ENCODE measurements around the gene TMEM132E.

The TMEM132E gene

GRCh38 chr17:34633760-34634159, 54.4 kb downstream of the TMEM132E start (continued):
- TF ChIP-seq TSHZ1 (tag by site-specific recombination; IDR thresholded peaks at IDR 0.05; ENCODE audit: borderline replicate concordance) = no peak
- no peak for TF ChIP-seq ZNF621 (tag by site-specific recombination; IDR thresholded peaks at IDR 0.05)
- TF ChIP-seq ZFP37 (tag by site-specific recombination; IDR thresholded peaks at IDR 0.05) = no peak
- no peak for TF ChIP-seq ZNF623 (tag by site-specific recombination; IDR thresholded peaks at IDR 0.05)
- no peak for TF ChIP-seq ZNF391 (tag by site-specific recombination; IDR thresholded peaks at IDR 0.05; ENCODE audit: borderline replicate concordance, low read depth)
- no peak for TF ChIP-seq MYNN (tag by site-specific recombination; IDR thresholded peaks at IDR 0.05; ENCODE audit: borderline replicate concordance)

GRCh38 chr17:34634551-34635160, 55.3 kb downstream of the TMEM132E start:
- Histone ChIP-seq H3K36me3 (ENCODE audit: control insufficient read depth in 2 of 2, insufficient read depth in 1 of 2, low read length in 2 of 2) (peaks cover 0 to 38% of the 10 kb centered on the region in 2 experiments; a peak in 1 of 3 replicates), H3K4me1 (ENCODE audit: control insufficient read depth, insufficient read depth, low read length) (no peaks in the 10 kb centered on the region), H3K9me3 (ENCODE audit: control insufficient read depth, insufficient read depth, low read depth, low read length) (no peaks in the 10 kb centered on the region), H3K4me3 (ENCODE audit: low read depth, low read length) (no peak overlapping the region), H3K27ac (ENCODE audit: extremely low read depth, low read depth, low read length) (no peak overlapping the region)
- ChIA-PET CTCF (interaction anchor here (0.6 to 9.3 kb wide), 3 partner anchors 15 to 92 kb away, joined by 3 to 73 read pairs (median 4); no protein-coding TSS in a partner anchor), POLR2A (no interaction called here)
- TF ChIP-seq ZNF596 (tag by site-specific recombination; IDR thresholded peaks at IDR 0.05) (no peak), ZNF148 (tag by site-specific recombination; IDR thresholded peaks at IDR 0.05; ENCODE audit: borderline replicate concordance) (no peak), ZNF560 (tag by site-specific recombination; IDR thresholded peaks at IDR 0.05; ENCODE audit: borderline replicate concordance) (no peak), ZNF670 (tag by site-specific recombination; IDR thresholded peaks at IDR 0.05; ENCODE audit: low read depth) (no peak), ZBTB48 (tag by site-specific recombination; IDR thresholded peaks at IDR 0.05) (no peak), ZNF426 (tag by site-specific recombination; IDR thresholded peaks at IDR 0.05) (no peak), ZNF513 (tag by site-specific recombination; IDR thresholded peaks at IDR 0.05) (0 out of 2 replicates have a peak, but pooled peaks have one; percentile 37)

GRCh38 chr17:34635876-34636275, 56.5 kb downstream of the TMEM132E start:
- POLR2A ChIA-PET = no interaction called here
- Histone ChIP-seq H3K4me3 (ENCODE audit: low read depth, low read length) (no peak overlapping the region), H3K36me3 (ENCODE audit: control insufficient read depth in 2 of 2, insufficient read depth in 1 of 2, low read length in 2 of 2) (peaks cover 0 to 31% of the 10 kb centered on the region in 2 experiments; a peak in 1 of 3 replicates), H3K9me3 (ENCODE audit: control insufficient read depth, insufficient read depth, low read depth, low read length) (no peaks in the 10 kb centered on the region), H3K4me1 (ENCODE audit: control insufficient read depth, insufficient read depth, low read length) (no peaks in the 10 kb centered on the region), H3K27ac (ENCODE audit: extremely low read depth, low read depth, low read length) (no peak overlapping the region)
- CTCF ChIA-PET = interaction anchor here (1.5 to 9.3 kb wide), 4 partner anchors 8 to 93 kb away, joined by 4 to 73 read pairs (median 15); no protein-coding TSS in a partner anchor
- TF ChIP-seq ZBTB7A (tag by site-specific recombination; IDR thresholded peaks at IDR 0.05; ENCODE audit: low read depth) (no peak), ZNF488 (tag by site-specific recombination; IDR thresholded peaks at IDR 0.05) (no peak), KLF8 (tag by site-specific recombination; IDR thresholded peaks at IDR 0.05) (no peak), ZNF514 (tag by site-specific recombination; IDR thresholded peaks at IDR 0.05) (no peak), ZNF660 (tag by site-specific recombination; IDR thresholded peaks at IDR 0.05) (no peak), HOXD13 (CRISPR knock-in tag; IDR thresholded peaks at IDR 0.05; ENCODE audit: borderline replicate concordance) (no peak), ZNF416 (tag by site-specific recombination; IDR thresholded peaks at IDR 0.05) (no peak), ZNF398 (tag by site-specific recombination; IDR thresholded peaks at IDR 0.05) (no peak), ZNF571 (tag by site-specific recombination; IDR thresholded peaks at IDR 0.05) (no peak), BCL11A (tag by site-specific recombination; IDR thresholded peaks at IDR 0.05; ENCODE audit: low read depth) (no peak)

All from HEK293 (cell line).